ENCODE data around the gene PRM2.

The PRM2 gene

GRCh38 chr16:11306997-11307638, 30.8 kb upstream of the PRM2 start:
- H3K27me3 ChIP-seq (ENCODE audit: low read length) = no peaks in the 10 kb centered on the region
- TF ChIP-seq, protein P1, sequence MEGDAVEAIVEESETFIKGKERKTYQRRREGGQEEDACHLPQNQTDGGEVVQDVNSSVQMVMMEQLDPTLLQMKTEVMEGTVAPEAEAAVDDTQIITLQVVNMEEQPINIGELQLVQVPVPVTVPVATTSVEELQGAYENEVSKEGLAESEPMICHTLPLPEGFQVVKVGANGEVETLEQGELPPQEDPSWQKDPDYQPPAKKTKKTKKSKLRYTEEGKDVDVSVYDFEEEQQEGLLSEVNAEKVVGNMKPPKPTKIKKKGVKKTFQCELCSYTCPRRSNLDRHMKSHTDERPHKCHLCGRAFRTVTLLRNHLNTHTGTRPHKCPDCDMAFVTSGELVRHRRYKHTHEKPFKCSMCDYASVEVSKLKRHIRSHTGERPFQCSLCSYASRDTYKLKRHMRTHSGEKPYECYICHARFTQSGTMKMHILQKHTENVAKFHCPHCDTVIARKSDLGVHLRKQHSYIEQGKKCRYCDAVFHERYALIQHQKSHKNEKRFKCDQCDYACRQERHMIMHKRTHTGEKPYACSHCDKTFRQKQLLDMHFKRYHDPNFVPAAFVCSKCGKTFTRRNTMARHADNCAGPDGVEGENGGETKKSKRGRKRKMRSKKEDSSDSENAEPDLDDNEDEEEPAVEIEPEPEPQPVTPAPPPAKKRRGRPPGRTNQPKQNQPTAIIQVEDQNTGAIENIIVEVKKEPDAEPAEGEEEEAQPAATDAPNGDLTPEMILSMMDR (IDR thresholded peaks at IDR 0.05; ENCODE audit: insufficient read depth, low read length, poor library complexity, severe bottlenecking) = no peak
- TF ChIP-seq EZH2phosphoT487 (conservative IDR thresholded peaks at IDR 0.05; ENCODE audit: low read length) = no peak
- H3K4me2 ChIP-seq (ENCODE audit: low read depth, low read length, poor library complexity, severe bottlenecking) = no peak overlapping the region
- no peak overlapping the region for H2AFZ ChIP-seq (ENCODE audit: low read depth, low read length, severe bottlenecking)
- no peaks in the 10 kb centered on the region for H4K20me1 ChIP-seq (ENCODE audit: low read depth, low read length)
- no peaks in the 10 kb centered on the region for H3K9me2 ChIP-seq (replicated peaks; ENCODE audit: insufficient read depth, low read length)
- no peaks in the 10 kb centered on the region for H3K36me3 ChIP-seq (ENCODE audit: low read length)
- no peaks in the 10 kb centered on the region for H3K79me2 ChIP-seq (ENCODE audit: insufficient read depth, low read length)
- H3K27ac ChIP-seq (ENCODE audit: low read depth, low read length) = no peak overlapping the region
- H3K9ac ChIP-seq (ENCODE audit: low read length) = no peak overlapping the region
- H3K4me3 ChIP-seq (ENCODE audit: insufficient read depth, low read length, poor library complexity, severe bottlenecking) = no peak overlapping the region
- peaks cover 12% of the 10 kb centered on the region for H3F3A ChIP-seq (ENCODE audit: insufficient read depth)
- 0 out of 2 replicates have a peak, but pooled peaks cover 5% of the 10 kb centered on the region for H3K9me3 ChIP-seq (ENCODE audit: insufficient read depth, low read length)

DNA sequence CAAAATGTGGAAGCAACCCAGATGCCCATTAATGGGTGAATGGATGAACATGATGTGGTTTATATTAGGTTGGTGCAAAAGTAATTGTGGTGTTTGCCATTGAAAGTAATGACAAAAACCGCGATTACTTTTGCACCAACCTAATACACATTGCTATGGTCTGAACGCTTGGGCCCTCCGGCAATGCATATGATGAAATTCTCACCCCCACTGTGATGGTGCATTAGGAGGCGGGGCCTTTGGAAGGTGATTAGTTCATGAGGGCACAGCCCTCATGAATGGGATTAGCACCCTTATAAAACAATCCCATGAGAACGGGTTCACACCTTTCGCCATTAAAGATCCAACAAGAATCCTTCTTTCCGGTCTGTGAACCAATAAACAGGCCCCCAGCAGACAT, 30.1 kb upstream of the PRM2 start:
- Histone ChIP-seq H3F3A (ENCODE audit: insufficient read depth) (peaks cover 12% of the 10 kb centered on the region), H4K20me1 (ENCODE audit: low read depth, low read length) (no peaks in the 10 kb centered on the region), H3K9ac (ENCODE audit: low read length) (no peak overlapping the region), H3K79me2 (ENCODE audit: insufficient read depth, low read length) (no peaks in the 10 kb centered on the region), H2AFZ (ENCODE audit: low read depth, low read length, severe bottlenecking) (no peak overlapping the region), H3K4me3 (ENCODE audit: insufficient read depth, low read length, poor library complexity, severe bottlenecking) (no peak overlapping the region), H3K27ac (ENCODE audit: low read depth, low read length) (no peak overlapping the region), H3K27me3 (ENCODE audit: low read length) (no peaks in the 10 kb centered on the region), H3K4me2 (ENCODE audit: low read depth, low read length, poor library complexity, severe bottlenecking) (no peak overlapping the region), H3K9me3 (ENCODE audit: insufficient read depth, low read length) (0 out of 2 replicates have a peak, but pooled peaks cover 5% of the 10 kb centered on the region), H3K9me2 (replicated peaks; ENCODE audit: insufficient read depth, low read length) (no peaks in the 10 kb centered on the region), H3K36me3 (ENCODE audit: low read length) (no peaks in the 10 kb centered on the region)
- TF ChIP-seq EZH2phosphoT487 (conservative IDR thresholded peaks at IDR 0.05; ENCODE audit: low read length) = no peak
- TF ChIP-seq, protein P1 (IDR thresholded peaks at IDR 0.05; ENCODE audit: insufficient read depth, low read length, poor library complexity, severe bottlenecking) = no peak

DNA sequence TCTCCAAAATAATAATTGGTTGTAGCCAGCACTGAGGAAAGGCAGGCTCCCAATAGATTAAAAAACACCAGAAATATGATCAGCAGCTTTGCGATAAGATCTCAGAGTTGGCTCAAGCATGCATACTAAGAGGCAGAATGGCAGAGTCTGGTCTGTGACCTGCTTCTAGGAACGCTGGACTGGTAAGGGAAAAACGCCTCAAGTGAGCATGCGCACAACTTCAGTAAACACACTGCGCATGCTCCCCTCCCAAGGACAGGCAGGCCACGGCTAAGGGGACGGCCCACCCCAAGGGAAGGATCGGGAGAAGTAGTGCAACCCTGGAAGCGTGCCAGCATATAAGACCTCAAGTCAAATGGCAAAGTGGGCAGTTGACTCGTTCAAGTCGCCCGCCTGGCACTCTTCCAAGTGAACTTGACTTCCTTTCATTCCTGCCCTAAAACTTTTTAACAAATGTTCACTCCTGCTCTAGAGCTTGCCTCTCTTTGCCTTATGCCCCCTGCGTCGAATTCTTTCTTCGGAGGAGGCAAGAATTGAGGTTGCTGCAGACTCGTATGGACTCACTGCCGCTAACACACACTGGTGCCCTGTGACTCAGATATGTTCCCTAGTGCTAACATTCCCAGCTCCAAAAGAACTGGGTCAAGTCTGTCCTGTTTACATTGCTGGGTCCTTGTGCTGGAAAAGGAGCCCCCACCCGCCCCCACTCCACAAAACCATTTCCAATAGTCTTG, 27.3 kb upstream of the PRM2 start:
- peaks cover 3% of the 10 kb centered on the region for H3F3A ChIP-seq (ENCODE audit: insufficient read depth)
- H3K27ac ChIP-seq (ENCODE audit: low read depth, low read length) = no peak overlapping the region
- H3K36me3 ChIP-seq (ENCODE audit: low read length) = no peaks in the 10 kb centered on the region
- no peaks in the 10 kb centered on the region for H3K9me2 ChIP-seq (replicated peaks; ENCODE audit: insufficient read depth, low read length)
- no peak for TF ChIP-seq EZH2phosphoT487 (conservative IDR thresholded peaks at IDR 0.05; ENCODE audit: low read length)
- H3K79me2 ChIP-seq (ENCODE audit: insufficient read depth, low read length) = no peaks in the 10 kb centered on the region
- H3K9ac ChIP-seq (ENCODE audit: low read length) = no peak overlapping the region
- 0 out of 2 replicates have a peak, but pooled peaks cover 5% of the 10 kb centered on the region for H3K9me3 ChIP-seq (ENCODE audit: insufficient read depth, low read length)
- no peaks in the 10 kb centered on the region for H4K20me1 ChIP-seq (ENCODE audit: low read depth, low read length)
- H3K4me3 ChIP-seq (ENCODE audit: insufficient read depth, low read length, poor library complexity, severe bottlenecking) = no peak overlapping the region
- no peak overlapping the region for H2AFZ ChIP-seq (ENCODE audit: low read depth, low read length, severe bottlenecking)
- H3K27me3 ChIP-seq (ENCODE audit: low read length) = no peaks in the 10 kb centered on the region
- H3K4me2 ChIP-seq (ENCODE audit: low read depth, low read length, poor library complexity, severe bottlenecking) = no peak overlapping the region

GRCh38 chr16:11302977-11303376, 26.7 kb upstream of the PRM2 start:
- H3F3A ChIP-seq (ENCODE audit: insufficient read depth) = peaks cover 9% of the 10 kb centered on the region
- TF ChIP-seq, protein P1 (IDR thresholded peaks at IDR 0.05; ENCODE audit: insufficient read depth, low read length, poor library complexity, severe bottlenecking) = no peak
- TF ChIP-seq EZH2phosphoT487 (conservative IDR thresholded peaks at IDR 0.05; ENCODE audit: low read length) = no peak

More at GRCh38 chr16:11302977-11303376, 26.7 kb upstream of the PRM2 start:
- Histone ChIP-seq H4K20me1 (ENCODE audit: low read depth, low read length) (no peaks in the 10 kb centered on the region), H3K9me3 (ENCODE audit: insufficient read depth, low read length) (0 out of 2 replicates have a peak, but pooled peaks cover 1% of the 10 kb centered on the region), H3K27ac (ENCODE audit: low read depth, low read length) (no peak overlapping the region), H3K79me2 (ENCODE audit: insufficient read depth, low read length) (no peaks in the 10 kb centered on the region), H3K4me2 (ENCODE audit: low read depth, low read length, poor library complexity, severe bottlenecking) (no peak overlapping the region), H3K36me3 (ENCODE audit: low read length) (no peaks in the 10 kb centered on the region), H3K9me2 (replicated peaks; ENCODE audit: insufficient read depth, low read length) (no peaks in the 10 kb centered on the region), H2AFZ (ENCODE audit: low read depth, low read length, severe bottlenecking) (no peak overlapping the region), H3K4me3 (ENCODE audit: insufficient read depth, low read length, poor library complexity, severe bottlenecking) (no peak overlapping the region), H3K27me3 (ENCODE audit: low read length) (no peaks in the 10 kb centered on the region), H3K9ac (ENCODE audit: low read length) (no peak overlapping the region)
